ENCODE measurements around the gene MPND. TPM values are rescaled to one million over a fixed set of nuclear protein-coding genes. Genes with fewer than 3 reads are reported as not detected.

MPND gene, protein sequence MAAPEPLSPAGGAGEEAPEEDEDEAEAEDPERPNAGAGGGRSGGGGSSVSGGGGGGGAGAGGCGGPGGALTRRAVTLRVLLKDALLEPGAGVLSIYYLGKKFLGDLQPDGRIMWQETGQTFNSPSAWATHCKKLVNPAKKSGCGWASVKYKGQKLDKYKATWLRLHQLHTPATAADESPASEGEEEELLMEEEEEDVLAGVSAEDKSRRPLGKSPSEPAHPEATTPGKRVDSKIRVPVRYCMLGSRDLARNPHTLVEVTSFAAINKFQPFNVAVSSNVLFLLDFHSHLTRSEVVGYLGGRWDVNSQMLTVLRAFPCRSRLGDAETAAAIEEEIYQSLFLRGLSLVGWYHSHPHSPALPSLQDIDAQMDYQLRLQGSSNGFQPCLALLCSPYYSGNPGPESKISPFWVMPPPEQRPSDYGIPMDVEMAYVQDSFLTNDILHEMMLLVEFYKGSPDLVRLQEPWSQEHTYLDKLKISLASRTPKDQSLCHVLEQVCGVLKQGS
- total RNA-seq: 2.9 and 9.2 TPM in 2 replicates

GRCh38 chr19:4343370-4344307, at the start of gene MPND:
Gene MPND, plus strand, starts transcription at chr19:4343562. Its CDS starts 32 bp downstream, at chr19:4343594.

DNA sequence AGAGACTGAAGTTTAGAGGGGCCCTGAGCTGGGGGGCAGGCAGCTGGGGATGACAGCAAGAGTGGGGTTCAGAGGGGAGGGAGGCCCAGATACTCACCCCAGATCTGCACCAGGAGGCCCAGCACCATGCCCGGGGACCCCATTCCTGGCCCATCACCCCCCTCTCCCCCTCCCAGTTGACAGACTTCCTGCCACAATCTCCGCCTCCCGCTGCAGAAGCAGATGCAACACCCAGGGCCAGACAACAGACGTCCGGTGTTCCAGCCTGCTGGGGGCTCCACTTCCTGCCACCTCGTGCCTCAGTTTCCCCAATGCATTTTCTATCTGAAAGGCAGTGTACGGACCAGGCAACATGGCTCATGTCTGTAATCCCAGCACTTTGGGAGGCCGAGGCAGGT, 41.1 kb upstream of the MPND start, which contains the start of gene TMIGD2:
TMIGD2 (minus strand) TSS at position 147 of the 398 bp plus-strand sequence; CDS start at position 143, 4 bp downstream.

DNA sequence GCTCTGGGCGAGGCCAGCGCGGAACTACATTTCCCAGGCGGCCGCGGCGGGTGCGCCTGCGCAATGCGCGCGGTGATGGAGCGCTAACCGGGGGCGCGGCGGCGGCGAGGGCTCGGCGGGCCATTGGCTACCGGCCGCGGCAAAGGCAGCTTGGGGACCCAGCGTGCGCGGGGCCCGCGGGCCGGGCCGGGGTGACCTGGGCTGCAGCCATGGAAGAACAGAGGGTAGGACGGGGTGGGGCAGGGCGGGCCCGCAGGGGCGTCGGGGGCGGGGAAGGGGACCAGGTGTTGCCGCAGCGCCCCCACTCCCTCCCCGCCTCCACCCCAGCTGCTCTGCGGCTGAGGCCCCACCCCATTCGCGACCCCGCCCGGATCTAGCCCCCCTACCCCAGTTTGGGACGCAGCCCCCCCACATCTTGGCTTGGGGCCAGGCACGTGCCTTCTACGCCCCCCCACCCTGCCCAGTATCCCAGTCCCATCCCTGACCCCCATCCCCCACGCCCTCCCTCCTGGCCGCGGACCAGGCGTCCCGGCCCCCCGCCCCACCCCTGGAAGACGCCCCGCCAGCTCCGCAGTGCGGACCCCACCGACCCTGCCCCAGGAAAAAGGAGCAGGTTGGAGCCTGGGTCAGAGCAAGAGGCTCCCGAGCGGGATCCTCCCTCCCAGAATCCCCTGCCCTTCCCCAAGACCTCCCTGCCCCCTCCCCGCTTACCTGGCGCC, 38.7 kb upstream of the MPND start, which contains the start of gene FSD1:
FSD1 (plus strand) TSS at position 61 of the 719 bp plus-strand sequence; CDS start at position 210, 149 bp downstream.

DNA sequence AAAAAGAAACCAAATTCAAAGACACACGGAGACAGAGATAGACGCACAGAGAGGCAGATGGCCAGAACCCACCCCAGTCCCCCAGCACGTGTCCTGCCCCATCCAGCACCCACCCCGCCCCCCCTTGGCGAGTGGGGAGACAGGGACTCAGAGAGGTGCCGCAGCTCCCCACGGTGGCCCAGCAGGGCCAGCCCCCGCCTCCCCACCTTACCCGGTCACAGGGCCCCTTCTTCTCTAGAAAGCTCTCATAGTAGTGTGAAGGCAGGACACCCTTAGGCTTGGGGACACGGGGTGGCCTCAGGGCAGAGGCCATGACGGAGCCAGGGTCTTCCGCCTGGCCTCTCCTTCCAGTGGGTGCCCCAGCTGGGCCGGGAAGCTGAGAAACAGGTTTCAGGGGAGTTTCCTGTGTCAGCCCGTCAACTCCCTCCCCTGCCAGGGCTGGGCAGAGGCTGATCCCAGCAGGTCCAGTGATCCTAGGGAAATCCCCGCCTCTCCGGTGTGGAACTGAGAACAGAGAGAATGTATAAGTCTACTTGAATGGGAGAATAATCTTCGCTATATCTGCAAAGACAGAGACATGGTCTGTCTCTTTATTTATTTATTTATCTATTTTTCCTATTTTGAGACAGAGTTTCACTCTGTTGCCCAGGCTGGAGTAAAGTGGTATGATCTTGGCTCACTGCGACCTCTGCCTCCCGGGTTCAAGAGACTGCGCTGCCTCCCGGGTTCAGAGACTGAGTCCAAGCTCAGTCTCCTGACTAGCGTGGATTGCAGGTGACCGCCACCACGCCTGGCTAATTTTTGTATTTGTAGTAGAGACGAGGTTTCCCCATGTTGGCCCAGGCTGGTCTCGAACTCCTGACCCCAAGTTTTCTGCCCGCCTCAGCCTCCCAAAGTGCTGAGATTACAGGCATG, 4.7 kb upstream of the MPND start, which contains the start of gene STAP2:
STAP2 (minus strand) TSS at position 387 of the 915 bp plus-strand sequence; CDS start at position 313, 74 bp downstream.

GRCh38 chr19:4400135-4400936, 57.0 kb downstream of the MPND start, which contains the start of gene SH3GL1:
Gene SH3GL1, minus strand, starts transcription at chr19:4400547. Its CDS starts 179 bp downstream, at chr19:4400368.

DNA sequence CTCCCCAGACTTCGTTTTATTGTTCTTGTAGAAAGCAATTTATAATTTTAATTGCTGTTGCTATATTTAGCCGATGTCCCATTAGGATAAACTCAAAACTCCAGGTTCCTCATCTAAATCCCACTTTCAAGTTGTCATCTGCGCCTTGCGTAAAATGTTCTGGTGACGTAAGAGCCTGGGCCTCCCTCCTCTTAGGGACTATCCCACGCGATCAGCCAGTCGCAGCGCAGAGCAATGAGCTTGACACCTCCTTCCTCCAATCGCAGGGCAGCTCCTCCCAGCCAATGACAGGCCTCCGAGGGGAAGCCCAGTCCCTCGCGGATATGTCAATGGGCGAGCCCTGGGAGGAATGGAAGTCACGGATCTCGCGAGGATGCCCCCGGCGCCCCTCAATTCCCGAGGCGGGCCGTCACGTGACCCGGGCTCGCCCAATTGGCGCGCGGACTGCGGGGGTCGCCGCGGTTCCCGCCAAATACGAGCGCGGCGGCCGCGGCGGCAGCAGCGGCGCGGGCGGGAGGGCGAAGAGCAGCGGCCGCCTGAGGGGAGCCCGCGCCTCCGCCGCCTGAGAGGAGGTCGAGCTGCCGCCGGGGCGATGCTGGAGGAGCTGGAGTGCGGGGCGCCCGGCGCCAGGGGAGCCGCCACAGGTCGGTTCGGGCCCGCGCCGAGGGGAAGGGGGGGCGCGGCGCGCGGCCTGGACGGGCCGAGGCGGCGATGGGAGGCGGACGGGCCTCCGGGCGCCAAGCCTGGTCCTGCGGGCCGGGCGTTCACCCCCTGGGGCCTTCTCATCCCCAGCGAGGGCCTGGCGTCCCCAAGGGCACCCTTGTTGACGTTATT, 59.0 kb downstream of the MPND start, which contains the start of gene CHAF1A:
CHAF1A (plus strand) TSS at position 470 of the 834 bp plus-strand sequence; CDS start at position 593, 123 bp downstream.

Other genes starting within 250 kb of the MPND start
- 161 and 218 TPM in 2 replicates for gene MAP2K2, start 219.4 kb upstream of the MPND start, total RNA-seq
- gene CREB3L3, start 189.9 kb upstream of the MPND start, total RNA-seq: not detected in 2 replicates
- gene SIRT6, start 161.0 kb upstream of the MPND start, total RNA-seq: 19.7 and 27.3 TPM in 2 replicates
- gene ANKRD24, start 160.9 kb upstream of the MPND start, total RNA-seq: 0.14 and 0.66 TPM in 2 replicates
- gene EBI3, start 114.0 kb upstream of the MPND start, total RNA-seq: 1.3 and 1.7 TPM in 2 replicates
- 19.8 and 24.9 TPM in 2 replicates for gene YJU2, start 96.5 kb upstream of the MPND start, total RNA-seq
- gene SHD, start 64.3 kb upstream of the MPND start, total RNA-seq: not detected in 2 replicates
- not detected in 2 replicates for gene TMIGD2, start 41.2 kb upstream of the MPND start, total RNA-seq
- gene FSD1, start 39.0 kb upstream of the MPND start, total RNA-seq: 3.3 and 10.0 TPM in 2 replicates
- gene STAP2, start 4.7 kb upstream of the MPND start, total RNA-seq: 3.1 and 5.5 TPM in 2 replicates
- gene SH3GL1, start 57.0 kb downstream of the MPND start, total RNA-seq: 60.6 and 137 TPM in 2 replicates
- 3.5 and 36.8 TPM in 2 replicates for gene CHAF1A, start 59.1 kb downstream of the MPND start, total RNA-seq
- gene UBXN6, start 114.2 kb downstream of the MPND start, total RNA-seq: 97.2 and 170 TPM in 2 replicates
- 62.3 and 67.0 TPM in 2 replicates for gene HDGFL2, start 128.7 kb downstream of the MPND start, total RNA-seq
- gene PLIN4, start 174.9 kb downstream of the MPND start, total RNA-seq: under 0.01 TPM in 2 replicates
- gene PLIN5, start 191.7 kb downstream of the MPND start, total RNA-seq: under 0.01 TPM in 1 of 2 replicates, not detected in the other
- under 0.01 TPM in 1 of 2 replicates, not detected in the other for gene LRG1, start 196.5 kb downstream of the MPND start, total RNA-seq
- 0.43 and 1.3 TPM in 2 replicates for gene SEMA6B, start 216.1 kb downstream of the MPND start, total RNA-seq

All from placental pericyte (primary cell).